Esophagus mucosa (tissue), 1 donor: Measurements from ENCODE around the gene NIPAL1. TPM values are rescaled to one million over a fixed set of nuclear protein-coding genes. Genes with fewer than 3 reads are reported as not detected.

Experiments used
- ATAC-seq: fragments of 200-7000 bp; cut with Tn5 transposase; one replicate; pipeline ENCODE4 v1.9.1; 2020
- total RNA-seq: library from RNA; stranded (reverse); gene quantifications from one replicate; pipeline ENCODE4 v1.2.4, GENCODE V29; 2023
- donor health status: DM: yes; HTN: yes; CAD: no.

NIPAL1 gene
- total RNA-seq, 1 donor from 2014 or later = 44.2 TPM

- ATAC-seq = no peak
Observed at GRCh38 chr4:48068182-48068581, 51.6 kb downstream of the NIPAL1 start.

- no peak for ATAC-seq
Observed at GRCh38 chr4:48069026-48069425, 52.5 kb downstream of the NIPAL1 start.

GRCh38 chr4:48071191-48071590 lies 54.6 kb downstream of the NIPAL1 start:
- no peak for ATAC-seq

GRCh38 chr4:48073567-48074103 lies 57.1 kb downstream of the NIPAL1 start:
- ATAC-seq = no peak

GRCh38 chr4:48074657-48075056 lies 58.1 kb downstream of the NIPAL1 start:
- no peak for ATAC-seq

GRCh38 chr4:48078425-48078824 lies 61.9 kb downstream of the NIPAL1 start:
- no peak for ATAC-seq

- no peak for ATAC-seq
Observed at GRCh38 chr4:48078862-48079655, 62.5 kb downstream of the NIPAL1 start.

GRCh38 chr4:48079972-48080391 lies 63.4 kb downstream of the NIPAL1 start:
- no peak for ATAC-seq

- no peak for ATAC-seq
Observed at GRCh38 chr4:48081196-48081595, 64.6 kb downstream of the NIPAL1 start.

GRCh38 chr4:48082956-48083355 lies 66.4 kb downstream of the NIPAL1 start:
- no peak for ATAC-seq

GRCh38 chr4:48085821-48086589 lies 69.4 kb downstream of the NIPAL1 start:
- ATAC-seq = peak; percentile 86

Other genes with a start within 250 kb of the NIPAL1 start
- 0.88 TPM for gene CORIN, start 178.7 kb upstream of the NIPAL1 start, total RNA-seq
- 9.7 TPM for gene NFXL1, start 102.2 kb upstream of the NIPAL1 start, total RNA-seq
- 7.2 TPM for gene CNGA1, start 91 bp upstream of the NIPAL1 start, total RNA-seq
- gene TXK, start 117.5 kb downstream of the NIPAL1 start, total RNA-seq = 1.4 TPM